ENCODE measurements around the gene FEV.

DNA sequence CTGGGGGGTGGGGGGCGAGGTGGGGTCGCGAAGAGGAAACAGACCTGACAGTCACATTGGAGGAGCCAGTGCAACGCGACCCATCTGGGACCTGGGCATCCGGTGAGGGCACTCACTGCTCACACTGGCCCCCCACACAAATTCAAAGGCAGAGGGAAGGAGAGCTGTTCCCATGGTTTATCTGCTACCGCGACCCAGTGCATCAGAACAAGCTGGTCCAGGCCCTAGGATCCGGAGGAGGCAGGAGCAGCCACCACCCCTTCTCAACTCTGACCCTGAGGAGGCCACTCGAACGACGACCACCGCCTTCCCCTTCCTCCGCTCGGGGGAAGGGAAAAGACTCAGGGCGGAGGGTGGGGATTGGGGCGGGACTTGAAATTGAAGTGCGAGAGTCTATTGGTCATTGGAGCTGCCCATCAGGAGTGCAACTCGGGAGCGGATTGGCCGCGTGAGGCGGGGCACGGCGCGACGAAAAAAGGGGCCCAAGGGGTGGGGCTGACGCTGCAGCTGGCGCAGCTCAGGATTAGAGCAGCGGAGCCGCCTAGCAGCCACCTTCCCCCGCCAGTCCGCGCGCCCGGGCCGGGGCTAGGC is 25.7 kb downstream of the FEV start, which contains the start of gene CDK5R2:
- TF ChIP-seq EZH2 (IDR thresholded peaks at IDR 0.05; ENCODE audit: low read length, missing control alignments) = no peak
- TF ChIP-seq, protein P1, sequence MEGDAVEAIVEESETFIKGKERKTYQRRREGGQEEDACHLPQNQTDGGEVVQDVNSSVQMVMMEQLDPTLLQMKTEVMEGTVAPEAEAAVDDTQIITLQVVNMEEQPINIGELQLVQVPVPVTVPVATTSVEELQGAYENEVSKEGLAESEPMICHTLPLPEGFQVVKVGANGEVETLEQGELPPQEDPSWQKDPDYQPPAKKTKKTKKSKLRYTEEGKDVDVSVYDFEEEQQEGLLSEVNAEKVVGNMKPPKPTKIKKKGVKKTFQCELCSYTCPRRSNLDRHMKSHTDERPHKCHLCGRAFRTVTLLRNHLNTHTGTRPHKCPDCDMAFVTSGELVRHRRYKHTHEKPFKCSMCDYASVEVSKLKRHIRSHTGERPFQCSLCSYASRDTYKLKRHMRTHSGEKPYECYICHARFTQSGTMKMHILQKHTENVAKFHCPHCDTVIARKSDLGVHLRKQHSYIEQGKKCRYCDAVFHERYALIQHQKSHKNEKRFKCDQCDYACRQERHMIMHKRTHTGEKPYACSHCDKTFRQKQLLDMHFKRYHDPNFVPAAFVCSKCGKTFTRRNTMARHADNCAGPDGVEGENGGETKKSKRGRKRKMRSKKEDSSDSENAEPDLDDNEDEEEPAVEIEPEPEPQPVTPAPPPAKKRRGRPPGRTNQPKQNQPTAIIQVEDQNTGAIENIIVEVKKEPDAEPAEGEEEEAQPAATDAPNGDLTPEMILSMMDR (conservative IDR thresholded peaks at IDR 0.05 in 1 of 2, IDR thresholded peaks at IDR 0.05 in 1 of 2; ENCODE audit: low read depth in 1 of 2, low read length in 2 of 2) = no peak
